ENCODE data around the gene ASAH2.

ASAH2 gene

GRCh38 chr10:50251394-50251793 lies at the start of gene ASAH2:
TSS of gene ASAH2 (minus strand) at chr10:50251516. CDS start at chr10:50248610, 2,906 bp downstream.
- Histone ChIP-seq H4K20me1 (ENCODE audit: low read depth, low read length) (no peaks in the 10 kb centered on the region), H3K9me2 (replicated peaks; ENCODE audit: insufficient read depth, low read length) (no peaks in the 10 kb centered on the region), H2AFZ (ENCODE audit: low read depth, low read length, severe bottlenecking) (no peak within 1 kb of the TSS), H3K27me3 (ENCODE audit: low read length) (no peaks in the 10 kb centered on the region), H3K9me3 (ENCODE audit: insufficient read depth, low read length) (no peaks in the 10 kb centered on the region), H3F3A (ENCODE audit: insufficient read depth) (no peaks in the 10 kb centered on the region), H3K27ac (ENCODE audit: low read depth, low read length) (no peak within 1 kb of the TSS), H3K79me2 (ENCODE audit: insufficient read depth, low read length) (no peaks in the 10 kb centered on the region), H3K4me2 (ENCODE audit: low read depth, low read length, poor library complexity, severe bottlenecking) (no peak within 1 kb of the TSS), H3K9ac (ENCODE audit: low read length) (no peak within 1 kb of the TSS), H3K36me3 (ENCODE audit: low read length) (no peaks in the 10 kb centered on the region), H3K4me3 (ENCODE audit: insufficient read depth, low read length, poor library complexity, severe bottlenecking) (no peak within 1 kb of the TSS)
- TF ChIP-seq EZH2phosphoT487 (conservative IDR thresholded peaks at IDR 0.05; ENCODE audit: low read length): no peak
- no peak for TF ChIP-seq CTCF (IDR thresholded peaks at IDR 0.05; ENCODE audit: insufficient read depth, low read length, poor library complexity, severe bottlenecking)

GRCh38 chr10:50299948-50300669 lies 48.8 kb upstream of the ASAH2 start:
- Histone ChIP-seq H3K79me2 (ENCODE audit: insufficient read depth, low read length) (no peaks in the 10 kb centered on the region), H3K9ac (ENCODE audit: low read length) (no peak overlapping the region), H3K36me3 (ENCODE audit: low read length) (0 out of 2 replicates have a peak, but pooled peaks cover 4% of the 10 kb centered on the region), H3K9me3 (ENCODE audit: insufficient read depth, low read length) (no peaks in the 10 kb centered on the region), H3F3A (ENCODE audit: insufficient read depth) (no peaks in the 10 kb centered on the region), H2AFZ (ENCODE audit: low read depth, low read length, severe bottlenecking) (no peak overlapping the region), H4K20me1 (ENCODE audit: low read depth, low read length) (no peaks in the 10 kb centered on the region), H3K4me2 (ENCODE audit: low read depth, low read length, poor library complexity, severe bottlenecking) (no peak overlapping the region), H3K27me3 (ENCODE audit: low read length) (no peaks in the 10 kb centered on the region), H3K27ac (ENCODE audit: low read depth, low read length) (no peak overlapping the region), H3K4me3 (ENCODE audit: insufficient read depth, low read length, poor library complexity, severe bottlenecking) (no peak overlapping the region), H3K9me2 (replicated peaks; ENCODE audit: insufficient read depth, low read length) (no peaks in the 10 kb centered on the region)
- TF ChIP-seq EZH2phosphoT487 (conservative IDR thresholded peaks at IDR 0.05; ENCODE audit: low read length) (no peak), CTCF (IDR thresholded peaks at IDR 0.05; ENCODE audit: insufficient read depth, low read length, poor library complexity, severe bottlenecking) (no peak)

GRCh38 chr10:50295367-50295766 lies 44.1 kb upstream of the ASAH2 start:
- Histone ChIP-seq H2AFZ (ENCODE audit: low read depth, low read length, severe bottlenecking) (no peak overlapping the region), H3F3A (ENCODE audit: insufficient read depth) (no peaks in the 10 kb centered on the region), H3K27me3 (ENCODE audit: low read length) (no peaks in the 10 kb centered on the region), H3K27ac (ENCODE audit: low read depth, low read length) (no peak overlapping the region), H3K9me2 (replicated peaks; ENCODE audit: insufficient read depth, low read length) (no peaks in the 10 kb centered on the region), H3K79me2 (ENCODE audit: insufficient read depth, low read length) (no peaks in the 10 kb centered on the region), H3K9me3 (ENCODE audit: insufficient read depth, low read length) (no peaks in the 10 kb centered on the region), H3K4me3 (ENCODE audit: insufficient read depth, low read length, poor library complexity, severe bottlenecking) (no peak overlapping the region), H3K36me3 (ENCODE audit: low read length) (0 out of 2 replicates have a peak, but pooled peaks cover 4% of the 10 kb centered on the region), H3K4me2 (ENCODE audit: low read depth, low read length, poor library complexity, severe bottlenecking) (no peak overlapping the region), H3K9ac (ENCODE audit: low read length) (no peak overlapping the region), H4K20me1 (ENCODE audit: low read depth, low read length) (no peaks in the 10 kb centered on the region)
- TF ChIP-seq EZH2phosphoT487 (conservative IDR thresholded peaks at IDR 0.05; ENCODE audit: low read length) (no peak), CTCF (IDR thresholded peaks at IDR 0.05; ENCODE audit: insufficient read depth, low read length, poor library complexity, severe bottlenecking) (no peak)
